ENCODE measurements around the gene TRAF1. TPM values are rescaled to one million over a fixed set of nuclear protein-coding genes. Genes with fewer than 3 reads are reported as not detected.

TRAF1 gene
- total RNA-seq, 1 experiment from 2014 or later, result 0.95 TPM

GRCh38 chr9:120924698-120925534 is 1.7 kb downstream of the TRAF1 start:
- DNase-seq (ENCODE audit: low spot score), result no peak

GRCh38 chr9:120923620-120924328 is 2.8 kb downstream of the TRAF1 start:
- no peak for DNase-seq (ENCODE audit: low spot score)

- DNase-seq (ENCODE audit: low spot score), result no peak
These were observed 4.0 kb downstream of the TRAF1 start for GRCh38 chr9:120922404-120923195.

- no peak for DNase-seq (ENCODE audit: low spot score)
These were observed 4.9 kb downstream of the TRAF1 start for GRCh38 chr9:120921661-120922181.

- DNase-seq (ENCODE audit: low spot score), result no peak
These were observed 5.8 kb downstream of the TRAF1 start for GRCh38 chr9:120920806-120921178.

- no peak for DNase-seq (ENCODE audit: low spot score)
These were observed 6.5 kb downstream of the TRAF1 start for GRCh38 chr9:120919843-120920805.

GRCh38 chr9:120918931-120919842 is 7.4 kb downstream of the TRAF1 start:
- no peak for DNase-seq (ENCODE audit: low spot score)

GRCh38 chr9:120917929-120918762 is 8.4 kb downstream of the TRAF1 start:
- DNase-seq (ENCODE audit: low spot score), result no peak

GRCh38 chr9:120916991-120917880 is 9.4 kb downstream of the TRAF1 start:
- DNase-seq (ENCODE audit: low spot score), result no peak

- no peak for DNase-seq (ENCODE audit: low spot score)
These were observed 10.0 kb downstream of the TRAF1 start for GRCh38 chr9:120916588-120916987.

- no peak for DNase-seq (ENCODE audit: low spot score)
These were observed 10.6 kb downstream of the TRAF1 start for GRCh38 chr9:120915854-120916470.

GRCh38 chr9:120914953-120915352 is 11.6 kb downstream of the TRAF1 start:
- no peak for DNase-seq (ENCODE audit: low spot score)

GRCh38 chr9:120914396-120914795 is 12.2 kb downstream of the TRAF1 start:
- no peak for DNase-seq (ENCODE audit: low spot score)

- no peak for DNase-seq (ENCODE audit: low spot score)
These were observed 12.8 kb downstream of the TRAF1 start for GRCh38 chr9:120913647-120914264.

GRCh38 chr9:120912958-120913646 is 13.5 kb downstream of the TRAF1 start:
- DNase-seq (ENCODE audit: low spot score), result no peak

GRCh38 chr9:120911295-120911837 is 15.2 kb downstream of the TRAF1 start:
- no peak for DNase-seq (ENCODE audit: low spot score)

Measured in A172 (cell line).